ENCODE data around the gene DLX5.

Gene DLX5

GRCh38 chr7:97001656-97002554 is 22.7 kb downstream of the DLX5 start:
- Histone ChIP-seq H3K4me1 (no peaks in the 10 kb centered on the region), H3K9me3 (ENCODE audit: control insufficient read depth, low read length) (no peaks in the 10 kb centered on the region), H3K36me3 (ENCODE audit: control insufficient read depth, insufficient read depth, low read length) (no peaks in the 10 kb centered on the region), H2AFZ (no peak overlapping the region), H3K9ac (no peak overlapping the region), H3K79me2 (no peaks in the 10 kb centered on the region), H3K4me2 (ENCODE audit: low read length) (no peak overlapping the region), H3K4me3 (ENCODE audit: low read depth, low read length) (no peak overlapping the region), H3K27ac (no peak overlapping the region), H3K27me3 (ENCODE audit: control insufficient read depth, insufficient read depth, low read length) (peaks cover 25% of the 10 kb centered on the region)
- TF ChIP-seq CTCF (IDR thresholded peaks at IDR 0.05), result no peak

- no peaks in the 10 kb centered on the region for H3K79me2 ChIP-seq
- no peak overlapping the region for H3K27ac ChIP-seq
- no peak overlapping the region for H3K4me2 ChIP-seq (ENCODE audit: low read length)
- peaks cover 21% of the 10 kb centered on the region for H3K27me3 ChIP-seq (ENCODE audit: control insufficient read depth, insufficient read depth, low read length)
- TF ChIP-seq CTCF (IDR thresholded peaks at IDR 0.05), result no peak
- no peak overlapping the region for H2AFZ ChIP-seq
- no peaks in the 10 kb centered on the region for H3K4me1 ChIP-seq
- H3K4me3 ChIP-seq (ENCODE audit: low read depth, low read length), result no peak overlapping the region
- H3K9ac ChIP-seq, result no peak overlapping the region
- H3K36me3 ChIP-seq (ENCODE audit: control insufficient read depth, insufficient read depth, low read length), result no peaks in the 10 kb centered on the region
- no peaks in the 10 kb centered on the region for H3K9me3 ChIP-seq (ENCODE audit: control insufficient read depth, low read length)
Measured at GRCh38 chr7:97001221-97001620, 23.4 kb downstream of the DLX5 start.

GRCh38 chr7:96998744-96999143 is 25.9 kb downstream of the DLX5 start:
- H3K9ac ChIP-seq, result no peak overlapping the region
- no peaks in the 10 kb centered on the region for H3K36me3 ChIP-seq (ENCODE audit: control insufficient read depth, insufficient read depth, low read length)

DNA sequence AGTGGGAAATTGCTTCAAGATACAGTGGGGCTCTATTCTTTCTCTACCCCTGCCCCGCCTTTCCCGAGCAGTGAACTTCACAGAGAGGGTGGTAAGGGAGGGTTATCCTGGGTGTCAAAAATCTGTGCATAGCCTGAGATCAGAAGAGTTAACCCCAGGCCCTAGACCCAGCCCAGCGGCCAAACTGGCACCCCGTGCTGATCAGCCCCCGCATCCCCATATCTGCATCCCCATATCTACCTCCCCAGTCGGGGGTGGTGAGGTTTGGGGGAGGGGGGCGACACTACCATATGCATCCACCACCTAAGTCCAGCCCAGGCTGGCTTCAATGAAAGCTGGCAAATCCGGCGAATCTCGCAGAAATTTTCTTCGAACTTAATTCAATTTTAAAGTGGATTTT is 26.3 kb downstream of the DLX5 start:
- H3K27ac ChIP-seq, result no peak overlapping the region
- H3K4me3 ChIP-seq (ENCODE audit: low read depth, low read length), result no peak overlapping the region
- H2AFZ ChIP-seq, result no peak overlapping the region
- no peak overlapping the region for H3K4me2 ChIP-seq (ENCODE audit: low read length)
- peaks cover 8% of the 10 kb centered on the region for H3K27me3 ChIP-seq (ENCODE audit: control insufficient read depth, insufficient read depth, low read length)
- no peaks in the 10 kb centered on the region for H3K4me1 ChIP-seq
- no peaks in the 10 kb centered on the region for H3K79me2 ChIP-seq
- H3K9ac ChIP-seq, result no peak overlapping the region
- TF ChIP-seq CTCF (IDR thresholded peaks at IDR 0.05), result no peak
- H3K36me3 ChIP-seq (ENCODE audit: control insufficient read depth, insufficient read depth, low read length), result no peaks in the 10 kb centered on the region
- no peaks in the 10 kb centered on the region for H3K9me3 ChIP-seq (ENCODE audit: control insufficient read depth, low read length)

More at GRCh38 chr7:96998744-96999143, 25.9 kb downstream of the DLX5 start:
- H3K27me3 ChIP-seq (ENCODE audit: control insufficient read depth, insufficient read depth, low read length), result peaks cover 9% of the 10 kb centered on the region
- no peaks in the 10 kb centered on the region for H3K9me3 ChIP-seq (ENCODE audit: control insufficient read depth, low read length)
- H3K79me2 ChIP-seq, result no peaks in the 10 kb centered on the region
- TF ChIP-seq CTCF (IDR thresholded peaks at IDR 0.05), result no peak
- H3K27ac ChIP-seq, result no peak overlapping the region
- no peak overlapping the region for H3K4me3 ChIP-seq (ENCODE audit: low read depth, low read length)
- H3K4me1 ChIP-seq, result no peaks in the 10 kb centered on the region
- H2AFZ ChIP-seq, result no peak overlapping the region
- H3K4me2 ChIP-seq (ENCODE audit: low read length), result no peak overlapping the region
